A549 treated with RU486 at 1 μM for 4 hours (cell line): ENCODE measurements around the gene POU3F2. TPM values are rescaled to one million over a fixed set of nuclear protein-coding genes. Genes with fewer than 3 reads are reported as not detected.

Source experiments
- total RNA-seq: library from RNA; stranded (reverse); fragments of 200-300 nt; extraction: Qiagen RNA extraction; gene quantifications from 5 replicates; pipeline ENCODE4 v1.2.3, GENCODE V29; 2022; ENCODE audit warnings: low read depth

Gene POU3F2
- 0.05 TPM in 1 of 5 replicates, not detected in the others for total RNA-seq

GRCh38 chr6:98834060-98835031 lies at the start of gene POU3F2:
Gene POU3F2, plus strand, starts transcription at chr6:98834574. Its CDS starts 300 bp downstream, at chr6:98834874.

Other genes starting within 250 kb of the POU3F2 start
- 3.9 to 6.6 TPM (median 6.3 TPM) in 5 replicates for gene FBXL4, start 113.4 kb downstream of the POU3F2 start, total RNA-seq